IPS-15b (cell line): Measurements from ENCODE around the gene RNF214.
"Not testable (repeated sequence)": the region's sequence is repeated elsewhere in the genome, so short reads cannot be mapped to it uniquely, and the experiment has no call there.

Experiments
- H3K27me3 ChIP-seq: one replicate; pipeline ENCODE4 v1.6.1; 2013; ENCODE audit warnings: low read length; ENCODE audit not compliant: control insufficient read depth, insufficient read depth
- H3K36me3 ChIP-seq: one replicate; pipeline ENCODE4 v1.6.1; 2013; ENCODE audit warnings: low read length; ENCODE audit not compliant: control insufficient read depth, insufficient read depth
- H3K4me1 ChIP-seq: one replicate; pipeline ENCODE4 v1.6.1; 2013; ENCODE audit warnings: mild to moderate bottlenecking, low read length; ENCODE audit not compliant: control insufficient read depth, insufficient read depth
- H3K4me3 ChIP-seq: one replicate; pipeline ENCODE4 v1.5.1; 2013; ENCODE audit warnings: low read depth, low read length
- H3K9ac ChIP-seq: one replicate; pipeline ENCODE4 v1.6.1; 2013; ENCODE audit warnings: low read depth, mild to moderate bottlenecking, low read length
- H3K9me3 ChIP-seq: one replicate; pipeline ENCODE4 v1.6.1; 2013; ENCODE audit warnings: mild to moderate bottlenecking, low read length; ENCODE audit not compliant: control insufficient read depth, insufficient read depth

RNF214 gene

GRCh38 chr11:117264624-117265323 is 32.3 kb downstream of the RNF214 start:
- H3K9me3 ChIP-seq, H3K4me3 ChIP-seq, H3K27me3 ChIP-seq, H3K36me3 ChIP-seq, H3K4me1 ChIP-seq, H3K9ac ChIP-seq: not testable (repeated sequence)

DNA sequence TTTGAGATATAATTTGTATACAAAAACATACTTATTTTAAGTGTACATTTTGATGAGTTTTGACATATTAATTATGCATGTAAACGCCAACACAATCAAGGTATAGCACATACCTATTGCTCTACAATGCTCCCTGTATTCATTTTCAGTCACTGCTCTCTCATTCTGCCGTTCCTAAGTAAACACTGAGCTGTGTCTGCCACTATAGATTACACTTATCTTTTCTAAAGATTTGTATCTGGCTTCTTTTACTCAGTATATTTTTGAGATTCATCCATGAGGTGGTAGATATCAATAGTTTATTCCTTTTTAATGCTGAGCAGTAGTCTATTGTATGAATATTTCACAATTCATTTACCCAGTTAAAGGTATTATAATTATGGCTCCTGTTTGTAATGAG is 33.3 kb downstream of the RNF214 start:
- H3K9me3 ChIP-seq = no peaks in the 10 kb centered on the region
- no peaks in the 10 kb centered on the region for H3K4me1 ChIP-seq
- H3K27me3 ChIP-seq = peaks cover 4% of the 10 kb centered on the region
- H3K9ac ChIP-seq = no peak overlapping the region
- H3K36me3 ChIP-seq = peaks cover 4% of the 10 kb centered on the region
- H3K4me3 ChIP-seq = no peak overlapping the region

DNA sequence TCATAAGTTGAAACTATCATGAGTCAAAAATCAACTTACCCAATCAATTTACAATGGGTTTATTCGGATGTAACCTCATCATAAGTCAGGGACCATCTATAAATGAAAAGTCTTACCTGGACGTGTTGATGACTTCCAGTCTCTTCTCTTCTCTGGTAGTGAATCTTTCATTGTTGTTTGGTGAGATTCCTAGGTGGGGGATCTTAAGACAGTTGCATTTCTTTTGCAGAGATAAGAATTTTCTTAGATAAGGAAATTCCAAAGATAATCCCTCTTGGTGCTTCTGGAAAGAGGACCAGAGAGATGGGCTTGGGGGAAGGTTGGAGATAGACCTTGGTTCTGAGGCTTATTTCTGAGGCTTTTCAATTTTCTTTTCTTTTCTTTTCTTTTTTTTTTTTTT is 37.4 kb downstream of the RNF214 start:
- H3K36me3 ChIP-seq = peaks cover 2% of the 10 kb centered on the region
- no peaks in the 10 kb centered on the region for H3K4me1 ChIP-seq

GRCh38 chr11:117271208-117271607 is 38.7 kb downstream of the RNF214 start:
- peaks cover 4% of the 10 kb centered on the region for H3K27me3 ChIP-seq
- no peak overlapping the region for H3K4me3 ChIP-seq
- H3K9ac ChIP-seq = no peak overlapping the region
- no peaks in the 10 kb centered on the region for H3K9me3 ChIP-seq
- no peaks in the 10 kb centered on the region for H3K4me1 ChIP-seq
- H3K36me3 ChIP-seq = no peaks in the 10 kb centered on the region

More for the DNA sequence above, 37.4 kb downstream of the RNF214 start:
- Histone ChIP-seq H3K9ac (no peak overlapping the region), H3K27me3 (peaks cover 4% of the 10 kb centered on the region), H3K4me3 (no peak overlapping the region), H3K9me3 (no peaks in the 10 kb centered on the region)

GRCh38 chr11:117272175-117272574 is 39.7 kb downstream of the RNF214 start:
- not testable (repeated sequence) for H3K9ac ChIP-seq

DNA sequence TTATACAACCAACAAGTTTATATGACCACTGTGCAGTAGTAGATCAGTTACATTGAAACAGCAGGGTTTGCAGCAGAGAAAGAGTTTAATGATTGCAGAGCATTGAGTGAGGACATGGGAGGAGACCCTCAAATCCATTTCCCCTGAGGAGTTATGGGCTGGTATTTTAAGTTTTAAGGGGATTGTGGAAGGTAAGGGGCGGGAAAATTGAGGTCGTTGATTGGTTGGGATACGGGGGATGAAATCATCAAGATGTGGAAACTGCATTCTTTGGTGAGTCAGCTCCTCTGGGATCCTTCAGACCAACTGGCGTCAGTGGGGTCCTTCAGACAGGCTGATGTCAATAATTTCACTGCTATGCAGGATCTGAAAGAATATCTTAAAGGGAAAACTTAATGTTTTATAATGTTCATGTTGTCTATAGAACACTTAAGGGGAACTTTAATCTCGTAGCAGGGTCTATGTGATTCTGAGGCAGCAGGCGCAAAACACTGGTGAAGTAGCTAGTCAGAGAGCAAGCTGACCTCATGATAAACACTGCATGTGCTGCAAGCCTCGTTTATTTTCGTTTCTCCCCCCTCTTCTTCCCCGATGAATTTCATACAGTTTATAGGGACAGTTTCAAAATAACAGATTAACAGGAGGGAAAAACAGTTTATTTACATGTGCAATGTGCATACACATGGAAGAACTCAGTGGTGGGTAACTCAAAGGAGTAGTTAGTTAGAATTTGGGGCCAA is 41.2 kb downstream of the RNF214 start:
- H3K9me3 ChIP-seq = no peaks in the 10 kb centered on the region
- no peak overlapping the region for H3K4me3 ChIP-seq
- peaks cover 4% of the 10 kb centered on the region for H3K27me3 ChIP-seq
- H3K36me3 ChIP-seq = no peaks in the 10 kb centered on the region
- H3K4me1 ChIP-seq = no peaks in the 10 kb centered on the region
- H3K9ac ChIP-seq = no peak overlapping the region

More at GRCh38 chr11:117272175-117272574, 39.7 kb downstream of the RNF214 start:
- not testable (repeated sequence) for H3K9me3 ChIP-seq, H3K4me3 ChIP-seq, H3K4me1 ChIP-seq, H3K36me3 ChIP-seq, H3K27me3 ChIP-seq

GRCh38 chr11:117278347-117278746 is 45.9 kb downstream of the RNF214 start:
- H3K9me3 ChIP-seq = no peaks in the 10 kb centered on the region
- no peaks in the 10 kb centered on the region for H3K27me3 ChIP-seq
- no peaks in the 10 kb centered on the region for H3K4me1 ChIP-seq
- peaks cover 6% of the 10 kb centered on the region for H3K36me3 ChIP-seq
- H3K9ac ChIP-seq = no peak overlapping the region
- H3K4me3 ChIP-seq = no peak overlapping the region

- H3K9me3 ChIP-seq = no peaks in the 10 kb centered on the region
- H3K4me1 ChIP-seq = no peaks in the 10 kb centered on the region
- no peaks in the 10 kb centered on the region for H3K27me3 ChIP-seq
- no peak overlapping the region for H3K9ac ChIP-seq
- H3K36me3 ChIP-seq = peaks cover 15% of the 10 kb centered on the region
- no peak overlapping the region for H3K4me3 ChIP-seq
Observed at GRCh38 chr11:117279711-117280376, 47.4 kb downstream of the RNF214 start.

DNA sequence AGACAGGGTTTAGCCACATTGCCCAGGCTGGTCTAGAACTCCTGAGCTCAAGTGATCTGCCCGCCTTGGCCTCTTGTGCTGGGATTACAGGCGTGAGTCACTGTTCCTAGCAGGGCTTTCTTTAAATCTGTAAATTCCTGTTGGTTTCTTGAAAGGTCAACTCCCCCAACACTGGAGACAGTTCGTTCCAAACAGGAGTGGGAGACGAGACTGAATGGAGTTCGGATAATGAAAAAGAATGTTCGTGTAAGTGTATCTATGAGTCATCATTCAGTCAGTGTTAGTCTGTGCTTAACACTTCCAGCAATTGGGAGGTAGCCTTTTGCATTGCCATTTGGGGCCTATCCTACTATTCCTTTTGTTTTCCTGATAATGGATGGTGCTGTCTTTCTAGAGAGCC is 48.7 kb downstream of the RNF214 start:
- no peaks in the 10 kb centered on the region for H3K27me3 ChIP-seq
- H3K9me3 ChIP-seq = no peaks in the 10 kb centered on the region
- H3K4me1 ChIP-seq = no peaks in the 10 kb centered on the region
- H3K36me3 ChIP-seq = peaks cover 15% of the 10 kb centered on the region
- no peak overlapping the region for H3K4me3 ChIP-seq
- H3K9ac ChIP-seq = no peak overlapping the region

GRCh38 chr11:117281869-117282268 is 49.4 kb downstream of the RNF214 start:
- Histone ChIP-seq H3K9ac (no peak overlapping the region), H3K4me3 (no peak overlapping the region), H3K36me3 (peaks cover 15% of the 10 kb centered on the region), H3K9me3 (no peaks in the 10 kb centered on the region), H3K4me1 (no peaks in the 10 kb centered on the region), H3K27me3 (no peaks in the 10 kb centered on the region)

GRCh38 chr11:117282956-117283355 is 50.5 kb downstream of the RNF214 start:
- H3K4me3 ChIP-seq = no peak overlapping the region
- H3K4me1 ChIP-seq = no peaks in the 10 kb centered on the region
- peaks cover 15% of the 10 kb centered on the region for H3K36me3 ChIP-seq
- no peaks in the 10 kb centered on the region for H3K9me3 ChIP-seq
- no peak overlapping the region for H3K9ac ChIP-seq
- no peaks in the 10 kb centered on the region for H3K27me3 ChIP-seq

GRCh38 chr11:117284053-117284452 is 51.6 kb downstream of the RNF214 start:
- Histone ChIP-seq H3K27me3 (no peaks in the 10 kb centered on the region), H3K36me3 (peaks cover 21% of the 10 kb centered on the region), H3K4me1 (no peaks in the 10 kb centered on the region), H3K9me3 (no peaks in the 10 kb centered on the region), H3K4me3 (no peak overlapping the region), H3K9ac (no peak overlapping the region)
